ENCODE measurements around the gene MYBBP1A. TPM values are rescaled to one million over a fixed set of nuclear protein-coding genes. Genes with fewer than 3 reads are reported as not detected.

The MYBBP1A gene
- total and polyA plus RNA-seq, 9 of the 15 experiments (the other 6 are each of a cell fraction or from before 2014, with no cell fraction given): 2.0 to 114 (median 47.2) TPM

GRCh38 chr17:4548061-4548461 lies 7.1 kb downstream of the MYBBP1A start:
- DNase-seq (ENCODE audit: extremely low read depth in 1 of 4, low spot score in 3 of 4): no peak
- no TSS peak for BruUV-seq (replicated peaks)
- no peaks in the 10 kb centered on the region for H3K9me1 ChIP-seq (ENCODE audit: control insufficient read depth, insufficient read depth, low read length)
- no peaks in the 10 kb centered on the region for H3K9me3 ChIP-seq (replicated peaks; ENCODE audit: control insufficient read depth, insufficient read depth, low read depth, low read length)
- peak overlapping the region in 1 of 2 experiments; percentile 35; a peak in 1 of 4 replicates for H3K9ac ChIP-seq (ENCODE audit: insufficient read depth in 1 of 2, low read depth in 2 of 2, low read length in 2 of 2)
- FAIRE-seq: no peak
- ATAC-seq: no peak
- no peaks in the 10 kb centered on the region for H4K20me1 ChIP-seq (replicated peaks; ENCODE audit: control insufficient read depth, insufficient read depth, low read length)
- POLR2A ChIA-PET: interaction anchor here (0.7 kb wide), 1 partner anchor 112 kb away, joined by 3 read pairs; no protein-coding TSS in a partner anchor
- H3K4me3 ChIP-seq: no peak overlapping the region
- in situ Hi-C loops (cut with MboI) (no loop called here), intact Hi-C loops (cut with micrococcal nuclease) (no loop called here)
- CTCF ChIA-PET (ENCODE audit: low intra/inter-chr PET ratio): no interaction called here
- TF ChIP-seq HNRNPK (IDR thresholded peaks at IDR 0.05; ENCODE audit: low read depth, low read length, poor library complexity, severe bottlenecking) (no peak), RBFOX2 (IDR thresholded peaks at IDR 0.05; ENCODE audit: low read depth, low read length) (peak; percentile 60), POLR2G (IDR thresholded peaks at IDR 0.05; ENCODE audit: low read depth, low read length) (peak; percentile 54)
- H3K27me3 ChIP-seq (ENCODE audit: control insufficient read depth in 2 of 2, insufficient read depth in 2 of 2, low read length in 2 of 2): no peaks in the 10 kb centered on the region
- H3K4me2 ChIP-seq (ENCODE audit: insufficient read depth, low read length): no peak overlapping the region
- peaks cover 0 to 44% of the 10 kb centered on the region in 2 experiments; a peak in 2 of 5 replicates for H3K4me1 ChIP-seq (replicated peaks in 1 of 2; ENCODE audit: control insufficient read depth in 2 of 2, insufficient read depth in 2 of 2, low read length in 2 of 2)
- H3K79me2 ChIP-seq (ENCODE audit: control insufficient read depth, insufficient read depth, low read length): peaks cover 12% of the 10 kb centered on the region
- peaks cover 90% of the 10 kb centered on the region; the same call in 2 of the 3 replicates for H3K36me3 ChIP-seq (ENCODE audit: control insufficient read depth, insufficient read depth, low read length)
- H3K27ac ChIP-seq (ENCODE audit: extremely low read depth, low read depth, low read length): no peak overlapping the region
- H2AFZ ChIP-seq (ENCODE audit: low read depth, low read length): no peak overlapping the region
- 97% methylated on average over 7 of the region's 18 CpGs for WGBS (ENCODE audit: insufficient coverage, low coverage, missing lambda C conversion rate)

- Histone ChIP-seq H3K27me3 (ENCODE audit: control insufficient read depth in 2 of 2, insufficient read depth in 2 of 2, low read length in 2 of 2) (no peaks in the 10 kb centered on the region), H3K9ac (ENCODE audit: insufficient read depth in 1 of 2, low read depth in 2 of 2, low read length in 2 of 2) (no peak overlapping the region), H3K4me3 (no peak overlapping the region), H4K20me1 (replicated peaks; ENCODE audit: control insufficient read depth, insufficient read depth, low read length) (no peaks in the 10 kb centered on the region), H3K36me3 (ENCODE audit: control insufficient read depth, insufficient read depth, low read length) (peaks cover 90% of the 10 kb centered on the region; the same call in 2 of the 3 replicates), H3K9me3 (replicated peaks; ENCODE audit: control insufficient read depth, insufficient read depth, low read depth, low read length) (no peaks in the 10 kb centered on the region), H3K4me2 (ENCODE audit: insufficient read depth, low read length) (no peak overlapping the region), H3K79me2 (ENCODE audit: control insufficient read depth, insufficient read depth, low read length) (peaks cover 6% of the 10 kb centered on the region; the same call in 1 of the 3 replicates), H3K9me1 (ENCODE audit: control insufficient read depth, insufficient read depth, low read length) (no peaks in the 10 kb centered on the region), H3K27ac (ENCODE audit: extremely low read depth, low read depth, low read length) (no peak overlapping the region), H3K4me1 (replicated peaks in 1 of 2; ENCODE audit: control insufficient read depth in 2 of 2, insufficient read depth in 2 of 2, low read length in 2 of 2) (peaks cover 0 to 51% of the 10 kb centered on the region in 2 experiments; a peak in 2 of 5 replicates), H2AFZ (ENCODE audit: low read depth, low read length) (no peak overlapping the region)
- in situ Hi-C loops (cut with MboI): no loop called here
- no peak for TF ChIP-seq ZNF121 (CRISPR knock-in tag; conservative IDR thresholded peaks at IDR 0.05)
- TF ChIP-seq HDAC8 (tag; IDR thresholded peaks at IDR 0.05): no peak
- TF ChIP-seq MXI1 (IDR thresholded peaks at IDR 0.05; ENCODE audit: low read depth, low read length): no peak
- TF ChIP-seq NR0B1 (IDR thresholded peaks at IDR 0.05; ENCODE audit: partially characterized antibody): no peak
- TF ChIP-seq THAP7 (CRISPR knock-in tag; IDR thresholded peaks at IDR 0.05): no peak
- TF ChIP-seq TCF15 (CRISPR knock-in tag; IDR thresholded peaks at IDR 0.05): no peak
- no peak for TF ChIP-seq SIN3A (IDR thresholded peaks at IDR 0.05; ENCODE audit: borderline replicate concordance in 2 of 2, control insufficient read depth in 1 of 2, low read depth in 2 of 2, low read length in 2 of 2)
- ChIA-PET POLR2A (interaction anchor here (0.7 kb wide), 1 partner anchor 111 kb away, joined by 3 read pairs; no protein-coding TSS in a partner anchor), CTCF (ENCODE audit: low intra/inter-chr PET ratio) (no interaction called here)
- no TSS peak for BruUV-seq (replicated peaks)
- DNase-seq (ENCODE audit: extremely low read depth in 1 of 4, low spot score in 3 of 4): no peak
- intact Hi-C loops (cut with micrococcal nuclease): no loop called here
- no peak for FAIRE-seq
- WGBS (ENCODE audit: insufficient coverage, low coverage, missing lambda C conversion rate): 91% methylated on average over 16 of the region's 17 CpGs
- no peak for ATAC-seq
Measured at GRCh38 chr17:4547118-4547906, 7.9 kb downstream of the MYBBP1A start.

All from K562 (cell line).